Activated naive CD8-positive, alpha-beta T cell treated with anti-CD3 and anti-CD28 coated beads, Interleukin-2, amount 50 U/mL, for 24 hours (primary cell): ENCODE measurements around the gene TMEM132A.

Source experiments
- ATAC-seq: fragments of 150-1000 bp; cut with Tn5 transposase; one replicate; pipeline ENCODE4 v1.10.0; 2021
- DNase-seq: peaks from one replicate; pipeline ENCODE4 v3.0.0; 2021
- H3K27ac Mint-ChIP-seq: one replicate; pipeline ENCODE4 v1.8.0; 2021; ENCODE audit warnings: mild to moderate bottlenecking, mixed read lengths
- H3K27me3 Mint-ChIP-seq: one replicate; pipeline ENCODE4 v1.8.0; 2021; ENCODE audit warnings: mixed read lengths
- H3K36me3 Mint-ChIP-seq: one replicate; pipeline ENCODE4 v1.8.0; 2021; ENCODE audit warnings: low read depth, mixed read lengths
- H3K4me1 Mint-ChIP-seq: one replicate; pipeline ENCODE4 v1.8.0; 2021; ENCODE audit warnings: mixed read lengths
- H3K4me3 Mint-ChIP-seq: one replicate; pipeline ENCODE4 v1.8.0; 2021; ENCODE audit warnings: mild to moderate bottlenecking, moderate library complexity, mixed read lengths
- H3K9me3 Mint-ChIP-seq: one replicate; pipeline ENCODE4 v1.8.0; 2021; ENCODE audit warnings: mixed read lengths

Gene TMEM132A

DNA sequence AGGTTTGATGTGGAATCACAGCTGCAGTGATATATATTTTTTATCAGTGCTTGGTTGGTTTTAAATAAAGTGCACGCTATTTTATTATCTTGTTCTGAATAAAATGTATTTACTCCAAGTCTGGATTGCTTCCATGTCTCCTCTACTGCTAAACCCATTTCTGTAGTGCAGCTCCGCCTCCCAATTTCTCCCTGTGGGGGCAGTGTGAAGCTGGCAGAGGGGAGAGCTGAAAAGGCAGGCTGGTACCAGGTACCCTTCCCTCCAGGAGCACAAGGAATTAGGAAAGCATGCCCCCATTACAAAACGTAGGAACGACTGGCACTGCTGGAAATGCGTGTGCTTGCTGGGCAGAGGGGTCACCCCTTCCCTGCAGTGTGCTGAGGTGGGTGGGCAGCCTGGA, 934 bp upstream of the TMEM132A start:
- Mint-ChIP-seq H3K9me3 (no peaks in the 10 kb centered on the region), H3K36me3 (peaks cover 36% of the 10 kb centered on the region), H3K4me1 (peaks cover 36% of the 10 kb centered on the region), H3K4me3 (no peak overlapping the region), H3K27me3 (peaks cover 23% of the 10 kb centered on the region), H3K27ac (no peak overlapping the region)
- ATAC-seq (no peak), DNase-seq (no peak)

DNA sequence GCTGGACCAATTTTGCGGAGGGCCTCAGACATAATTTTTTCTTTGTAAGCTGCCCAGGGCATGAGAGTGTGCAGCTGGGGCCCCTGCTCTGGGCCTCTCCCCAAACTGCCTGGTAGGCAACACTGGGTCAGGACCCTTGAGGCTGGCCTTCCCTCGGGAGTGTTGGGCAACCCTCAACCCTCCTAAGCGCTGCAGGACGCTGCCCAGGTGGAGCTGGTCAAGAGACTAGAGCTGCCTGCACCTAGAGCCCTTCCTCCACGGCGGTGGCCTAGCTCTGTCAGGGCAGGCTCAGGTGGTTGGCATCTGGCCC, 505 bp upstream of the TMEM132A start:
- ATAC-seq = no peak
- H3K36me3 Mint-ChIP-seq = peaks cover 36% of the 10 kb centered on the region

DNA sequence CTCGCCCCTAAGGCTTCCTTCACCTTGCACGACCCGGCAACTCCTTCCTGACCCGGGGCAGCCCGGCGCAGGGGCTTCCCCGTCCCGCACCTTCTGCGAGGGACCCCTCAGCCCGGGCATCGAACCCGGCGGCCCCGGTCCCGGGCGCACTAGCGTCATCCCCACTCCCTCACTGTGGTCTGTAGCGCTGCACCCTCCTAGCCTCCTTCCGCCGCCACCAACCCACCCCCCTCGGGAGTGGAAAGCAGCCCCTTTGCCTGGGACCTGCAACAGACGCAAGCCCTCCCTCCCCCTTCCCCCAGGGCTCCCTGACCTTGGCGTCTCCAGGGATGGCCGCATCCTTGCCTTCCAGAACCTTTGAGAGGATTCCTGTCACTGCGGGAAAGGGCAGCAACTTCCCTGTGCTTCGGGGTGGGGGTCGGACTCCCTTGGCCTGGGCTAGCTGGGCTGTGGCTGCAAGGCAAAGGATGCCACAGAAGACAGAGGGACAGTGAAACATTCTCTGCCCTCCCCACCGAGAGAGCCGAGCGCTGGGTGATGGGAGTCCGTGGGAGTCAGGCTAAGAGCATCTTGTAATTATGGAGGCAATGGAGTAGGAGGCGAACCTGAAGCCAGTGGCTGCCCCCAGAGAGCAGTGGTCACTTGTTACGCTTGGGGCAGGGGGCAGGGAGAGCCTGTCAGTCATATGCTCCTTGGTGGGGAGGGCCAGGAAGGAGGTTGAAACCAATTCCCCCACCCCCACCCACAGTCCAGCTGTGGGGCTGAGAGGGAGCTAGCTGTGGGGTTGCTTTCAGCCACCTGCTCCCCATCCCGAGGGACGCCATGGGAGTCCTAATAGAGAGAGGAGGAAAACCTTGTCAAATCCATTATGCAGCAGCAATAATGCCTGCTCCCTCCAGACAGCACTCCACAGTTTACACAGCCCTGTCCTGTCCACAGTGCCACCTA, 920 bp downstream of the TMEM132A start:
- no peaks in the 10 kb centered on the region for H3K9me3 Mint-ChIP-seq
- H3K27me3 Mint-ChIP-seq = peaks cover 26% of the 10 kb centered on the region
- ATAC-seq = no peak
- peaks cover 26% of the 10 kb centered on the region for H3K36me3 Mint-ChIP-seq
- no peak for DNase-seq
- H3K4me3 Mint-ChIP-seq = peak overlapping the region; percentile 54
- peaks cover 20% of the 10 kb centered on the region for H3K4me1 Mint-ChIP-seq
- H3K27ac Mint-ChIP-seq = no peak overlapping the region

More for the DNA sequence above, 505 bp upstream of the TMEM132A start:
- Mint-ChIP-seq H3K4me1 (peaks cover 32% of the 10 kb centered on the region), H3K27me3 (peaks cover 23% of the 10 kb centered on the region), H3K27ac (no peak overlapping the region), H3K9me3 (no peaks in the 10 kb centered on the region), H3K4me3 (peak overlapping the region; percentile 45)
- no peak for DNase-seq

DNA sequence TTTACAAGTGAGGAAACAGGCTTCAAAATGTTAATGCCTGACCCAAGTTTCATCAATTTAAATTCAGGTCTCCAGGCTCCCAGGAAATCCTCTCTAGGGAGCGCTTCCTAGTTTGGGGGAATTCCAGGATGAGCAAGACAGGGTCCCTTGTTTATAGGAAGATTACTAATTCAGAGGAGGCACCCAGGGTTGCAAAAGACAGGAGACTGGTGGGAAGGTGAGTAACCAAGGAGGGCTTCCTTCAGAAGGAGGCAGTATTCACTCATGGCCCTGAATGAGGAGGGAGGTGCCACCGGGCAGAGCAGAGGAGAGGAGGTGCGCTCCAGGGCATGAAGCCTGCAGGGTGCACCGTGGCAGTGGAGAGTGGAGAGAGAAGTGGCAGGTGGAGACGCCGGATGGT, 1.6 kb downstream of the TMEM132A start:
- DNase-seq = no peak
- peaks cover 20% of the 10 kb centered on the region for H3K4me1 Mint-ChIP-seq
- ATAC-seq = peak; percentile 48
- H3K27me3 Mint-ChIP-seq = peaks cover 26% of the 10 kb centered on the region
- H3K27ac Mint-ChIP-seq = peak overlapping the region; percentile 22
- no peak overlapping the region for H3K4me3 Mint-ChIP-seq
- peaks cover 20% of the 10 kb centered on the region for H3K36me3 Mint-ChIP-seq
- H3K9me3 Mint-ChIP-seq = no peaks in the 10 kb centered on the region

DNA sequence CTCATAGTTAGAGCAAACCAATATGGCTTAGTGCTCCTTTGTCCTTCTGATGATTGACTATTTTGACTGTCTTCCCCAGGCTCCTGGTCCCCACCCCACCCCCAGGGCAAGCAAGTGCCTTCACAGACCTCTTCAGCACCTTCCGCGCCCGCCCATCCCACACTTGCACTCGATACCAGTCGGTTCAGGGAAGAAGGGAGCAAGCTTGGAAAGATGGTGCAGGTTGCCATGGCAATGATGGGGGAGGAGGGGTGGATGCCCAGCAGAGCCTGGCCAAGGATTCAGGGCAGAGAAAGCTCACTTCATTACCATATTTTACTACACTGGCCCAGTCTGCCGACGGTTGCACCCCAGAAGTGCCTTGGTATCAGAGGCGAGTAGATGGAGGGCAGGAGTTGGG, 2.2 kb downstream of the TMEM132A start:
- no peak for ATAC-seq
- DNase-seq = no peak
- no peaks in the 10 kb centered on the region for H3K9me3 Mint-ChIP-seq
- H3K27ac Mint-ChIP-seq = no peak overlapping the region
- H3K4me1 Mint-ChIP-seq = peaks cover 20% of the 10 kb centered on the region
- H3K36me3 Mint-ChIP-seq = peaks cover 13% of the 10 kb centered on the region
- H3K27me3 Mint-ChIP-seq = peaks cover 26% of the 10 kb centered on the region
- no peak overlapping the region for H3K4me3 Mint-ChIP-seq

DNA sequence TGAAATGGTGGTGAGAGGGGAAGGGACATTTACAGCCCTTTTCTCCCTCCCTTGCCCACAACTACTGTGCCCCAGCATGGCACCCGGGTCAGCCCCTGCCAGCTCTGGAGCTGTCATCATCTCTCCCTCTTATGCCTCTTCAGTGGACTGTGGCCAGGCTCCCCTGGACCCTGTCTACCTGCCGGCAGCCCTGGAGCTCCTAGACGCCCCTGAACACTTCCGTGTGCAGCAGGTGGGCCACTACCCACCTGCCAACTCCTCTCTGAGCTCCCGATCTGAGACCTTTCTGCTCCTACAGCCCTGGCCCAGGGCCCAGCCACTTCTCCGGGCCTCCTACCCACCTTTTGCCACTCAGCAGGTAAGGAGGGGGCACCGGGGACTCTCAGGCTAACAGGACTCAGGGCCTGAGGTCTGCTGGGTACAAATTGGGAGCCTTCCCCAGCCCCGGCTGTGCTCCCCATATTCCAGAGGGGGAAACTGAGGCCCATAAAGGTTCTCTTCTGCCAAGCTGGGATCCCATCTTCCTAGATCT, 2.9 kb downstream of the TMEM132A start:
- peaks cover 26% of the 10 kb centered on the region for H3K27me3 Mint-ChIP-seq
- H3K27ac Mint-ChIP-seq = no peak overlapping the region
- H3K4me1 Mint-ChIP-seq = peaks cover 20% of the 10 kb centered on the region
- DNase-seq (no peak), ATAC-seq (no peak)
- H3K9me3 Mint-ChIP-seq = no peaks in the 10 kb centered on the region
- no peak overlapping the region for H3K4me3 Mint-ChIP-seq
- peaks cover 9% of the 10 kb centered on the region for H3K36me3 Mint-ChIP-seq

DNA sequence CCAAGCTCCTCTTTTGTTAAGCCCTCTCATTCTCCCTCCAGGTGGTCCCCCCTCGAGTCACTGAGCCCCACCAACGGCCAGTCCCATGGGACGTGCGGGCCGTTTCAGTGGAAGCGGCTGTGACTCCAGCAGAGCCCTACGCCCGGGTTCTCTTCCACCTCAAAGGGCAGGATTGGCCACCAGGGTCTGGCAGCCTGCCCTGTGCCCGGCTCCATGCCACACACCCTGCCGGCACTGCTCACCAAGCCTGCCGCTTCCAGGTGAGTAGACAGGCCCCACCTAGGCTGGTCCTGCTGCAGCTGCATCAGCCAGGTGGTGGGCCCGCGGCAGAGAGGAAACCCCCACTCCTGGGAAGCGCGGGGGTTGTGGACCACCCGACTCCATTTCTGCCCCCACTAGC, 3.3 kb downstream of the TMEM132A start:
- H3K4me1 Mint-ChIP-seq = peaks cover 20% of the 10 kb centered on the region
- peaks cover 26% of the 10 kb centered on the region for H3K27me3 Mint-ChIP-seq

DNA sequence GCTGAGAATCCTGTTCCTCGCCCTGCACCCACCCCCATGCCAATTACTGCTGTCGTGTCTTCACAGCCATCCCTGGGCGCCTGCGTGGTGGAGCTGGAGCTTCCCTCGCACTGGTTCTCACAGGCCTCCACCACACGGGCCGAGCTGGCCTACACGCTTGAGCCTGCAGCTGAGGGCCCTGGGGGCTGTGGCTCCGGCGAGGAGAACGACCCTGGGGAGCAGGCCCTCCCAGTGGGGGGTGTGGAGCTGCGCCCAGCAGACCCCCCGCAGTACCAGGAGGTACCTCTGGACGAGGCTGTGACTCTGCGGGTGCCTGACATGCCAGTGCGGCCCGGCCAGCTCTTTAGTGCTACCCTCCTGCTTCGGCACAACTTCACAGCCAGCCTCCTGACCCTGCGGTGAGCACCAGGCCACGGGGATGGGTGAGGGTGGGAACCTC, 4.3 kb downstream of the TMEM132A start:
- Mint-ChIP-seq H3K4me3 (no peak overlapping the region), H3K36me3 (peaks cover under 1% of the 10 kb centered on the region), H3K9me3 (no peaks in the 10 kb centered on the region), H3K27ac (no peak overlapping the region), H3K4me1 (peaks cover 18% of the 10 kb centered on the region), H3K27me3 (peaks cover 22% of the 10 kb centered on the region)
- DNase-seq (no peak), ATAC-seq (no peak)

More for the DNA sequence above, 3.3 kb downstream of the TMEM132A start:
- DNase-seq (no peak), ATAC-seq (no peak)
- H3K36me3 Mint-ChIP-seq = peaks cover 6% of the 10 kb centered on the region
- H3K9me3 Mint-ChIP-seq = no peaks in the 10 kb centered on the region
- no peak overlapping the region for H3K27ac Mint-ChIP-seq
- H3K4me3 Mint-ChIP-seq = no peak overlapping the region

DNA sequence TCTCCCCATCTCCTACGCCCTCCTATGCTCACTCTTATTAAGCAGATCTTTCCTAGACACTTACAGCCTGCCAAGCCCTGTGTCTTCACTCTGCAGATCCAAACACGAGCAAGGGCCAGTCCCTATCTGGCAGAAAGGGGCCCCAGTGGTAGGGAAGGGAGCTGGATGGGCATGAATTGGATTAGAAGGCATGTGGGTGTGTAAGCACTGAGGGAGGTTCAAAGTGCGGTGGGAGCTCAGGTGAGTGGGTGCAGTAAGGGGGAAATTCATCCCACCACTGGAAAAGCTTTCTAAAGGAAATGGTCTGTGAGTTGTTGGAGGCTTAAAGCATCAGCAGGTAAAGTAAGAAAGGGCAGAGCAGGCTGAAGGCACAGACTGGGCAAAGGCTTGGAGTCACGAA, 5.5 kb downstream of the TMEM132A start:
- Mint-ChIP-seq H3K9me3 (no peaks in the 10 kb centered on the region), H3K27me3 (peaks cover 22% of the 10 kb centered on the region), H3K36me3 (no peaks in the 10 kb centered on the region), H3K27ac (no peak overlapping the region), H3K4me1 (peaks cover 14% of the 10 kb centered on the region), H3K4me3 (no peak overlapping the region)
- DNase-seq = no peak
- no peak for ATAC-seq

DNA sequence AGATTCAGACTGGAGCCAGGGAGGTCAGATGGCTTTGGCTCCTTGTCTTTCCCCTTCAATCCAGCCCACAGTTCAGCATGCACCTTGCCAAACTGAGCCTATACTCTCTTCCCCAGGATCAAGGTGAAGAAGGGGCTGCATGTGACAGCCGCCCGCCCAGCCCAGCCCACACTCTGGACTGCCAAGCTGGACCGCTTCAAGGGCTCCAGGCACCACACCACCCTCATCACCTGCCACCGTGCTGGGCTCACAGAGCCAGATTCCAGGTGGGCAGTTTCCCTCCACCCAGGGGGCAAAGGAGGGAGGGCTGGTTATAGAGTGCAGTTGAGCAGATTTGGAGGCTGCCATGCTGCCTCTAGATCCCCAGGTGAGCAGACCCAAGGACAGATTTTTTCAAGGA, 6.1 kb downstream of the TMEM132A start:
- DNase-seq (no peak), ATAC-seq (no peak)
- H3K4me1 Mint-ChIP-seq = peaks cover 8% of the 10 kb centered on the region
- no peak overlapping the region for H3K4me3 Mint-ChIP-seq
- no peak overlapping the region for H3K27ac Mint-ChIP-seq
- peaks cover 16% of the 10 kb centered on the region for H3K27me3 Mint-ChIP-seq
- no peaks in the 10 kb centered on the region for H3K36me3 Mint-ChIP-seq
- H3K9me3 Mint-ChIP-seq = no peaks in the 10 kb centered on the region

DNA sequence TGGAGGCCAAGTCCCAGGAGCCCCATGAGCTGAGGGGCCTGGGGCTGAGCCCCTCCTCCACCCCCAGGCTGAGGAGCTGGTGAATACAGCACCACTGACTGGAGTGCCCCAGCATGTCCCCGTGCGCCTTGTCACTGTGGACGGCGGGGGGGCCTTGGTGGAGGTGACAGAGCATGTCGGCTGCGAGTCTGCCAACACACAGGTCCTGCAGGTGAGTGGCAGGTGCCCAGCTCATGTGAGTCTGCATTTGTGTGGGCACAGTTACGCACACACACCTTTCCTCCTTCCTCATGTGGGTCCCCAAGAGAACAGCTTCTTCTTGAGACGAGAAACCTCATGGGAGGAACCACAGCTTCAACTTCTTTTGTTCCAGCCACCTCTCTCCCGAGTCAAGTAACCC, 7.7 kb downstream of the TMEM132A start:
- Mint-ChIP-seq H3K36me3 (no peaks in the 10 kb centered on the region), H3K27me3 (peaks cover 5% of the 10 kb centered on the region), H3K4me1 (no peaks in the 10 kb centered on the region), H3K27ac (no peak overlapping the region), H3K4me3 (no peak overlapping the region), H3K9me3 (no peaks in the 10 kb centered on the region)
- ATAC-seq (no peak), DNase-seq (no peak)

DNA sequence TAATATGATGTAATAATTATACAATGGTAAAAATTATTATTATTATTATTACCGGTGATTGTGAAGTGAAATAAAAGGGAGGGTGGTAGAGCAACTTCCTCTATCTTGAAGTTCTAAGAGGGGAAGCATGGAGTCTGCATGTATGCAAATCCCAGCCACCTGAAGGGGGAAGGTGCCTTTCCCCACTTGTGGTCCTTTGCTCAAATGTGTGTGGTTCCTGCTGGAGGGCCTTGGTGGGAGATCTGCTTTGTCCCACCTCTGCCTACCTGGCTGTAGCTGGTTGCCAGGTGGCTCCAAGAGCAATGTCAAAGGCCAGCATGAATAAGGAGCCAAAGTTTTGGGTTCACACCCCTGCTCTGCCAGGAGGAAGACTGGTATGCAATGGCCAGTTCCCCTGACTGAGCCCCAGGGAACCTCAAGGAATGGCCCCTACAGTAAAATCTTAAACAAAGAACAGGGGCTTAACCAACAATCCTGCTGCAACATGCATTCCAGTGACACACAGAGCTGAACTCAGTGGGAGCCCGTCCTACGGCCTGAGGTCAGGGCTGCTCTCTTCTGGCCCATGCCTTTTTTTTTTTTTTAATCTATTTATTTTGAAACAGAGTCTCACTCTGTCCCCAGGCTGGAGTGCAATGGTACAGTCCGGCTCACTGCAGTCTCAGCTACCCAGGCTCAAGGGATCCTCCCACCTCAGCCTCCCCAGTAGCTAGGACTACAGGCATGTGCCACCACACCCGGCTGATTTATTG, 8.5 kb downstream of the TMEM132A start:
- ATAC-seq (no peak), DNase-seq (no peak)
- Mint-ChIP-seq H3K36me3 (no peaks in the 10 kb centered on the region), H3K9me3 (no peaks in the 10 kb centered on the region), H3K4me1 (no peaks in the 10 kb centered on the region), H3K27me3 (peaks cover 3% of the 10 kb centered on the region), H3K4me3 (no peak overlapping the region), H3K27ac (no peak overlapping the region)

DNA sequence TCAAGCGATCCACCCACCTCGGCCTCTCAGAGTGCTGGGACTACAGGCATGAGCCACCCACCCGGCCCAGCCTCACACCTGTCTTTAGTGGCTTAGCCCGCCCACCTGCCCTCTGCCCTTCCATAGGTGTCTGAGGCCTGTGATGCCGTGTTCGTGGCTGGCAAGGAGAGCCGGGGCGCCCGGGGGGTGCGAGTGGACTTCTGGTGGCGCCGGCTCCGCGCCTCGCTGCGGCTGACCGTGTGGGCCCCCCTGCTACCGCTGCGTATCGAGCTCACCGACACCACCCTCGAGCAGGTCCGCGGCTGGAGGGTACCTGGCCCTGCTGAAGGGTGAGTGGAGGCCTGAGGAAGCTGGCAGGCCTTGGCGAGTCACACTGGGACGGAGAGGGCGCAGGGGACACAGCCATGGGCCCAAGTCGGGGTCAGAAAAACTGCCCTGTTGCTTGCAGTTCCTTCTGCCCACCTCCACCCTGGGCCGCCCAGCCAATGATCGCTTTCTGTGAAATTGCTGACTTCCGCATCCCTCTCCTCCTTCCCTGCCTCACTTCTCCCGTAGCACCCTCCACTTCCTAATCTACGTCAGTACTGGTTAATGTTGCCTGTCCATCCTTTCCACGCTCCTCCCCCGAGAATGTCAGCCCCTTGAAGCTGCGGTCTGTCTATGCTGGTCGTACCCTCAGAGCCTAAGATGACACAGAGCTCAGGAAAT, 9.3 kb downstream of the TMEM132A start:
- Mint-ChIP-seq H3K4me1 (no peaks in the 10 kb centered on the region), H3K4me3 (no peak overlapping the region), H3K9me3 (no peaks in the 10 kb centered on the region), H3K27ac (no peak overlapping the region), H3K36me3 (no peaks in the 10 kb centered on the region), H3K27me3 (peaks cover 3% of the 10 kb centered on the region)
- ATAC-seq (no peak), DNase-seq (no peak)

DNA sequence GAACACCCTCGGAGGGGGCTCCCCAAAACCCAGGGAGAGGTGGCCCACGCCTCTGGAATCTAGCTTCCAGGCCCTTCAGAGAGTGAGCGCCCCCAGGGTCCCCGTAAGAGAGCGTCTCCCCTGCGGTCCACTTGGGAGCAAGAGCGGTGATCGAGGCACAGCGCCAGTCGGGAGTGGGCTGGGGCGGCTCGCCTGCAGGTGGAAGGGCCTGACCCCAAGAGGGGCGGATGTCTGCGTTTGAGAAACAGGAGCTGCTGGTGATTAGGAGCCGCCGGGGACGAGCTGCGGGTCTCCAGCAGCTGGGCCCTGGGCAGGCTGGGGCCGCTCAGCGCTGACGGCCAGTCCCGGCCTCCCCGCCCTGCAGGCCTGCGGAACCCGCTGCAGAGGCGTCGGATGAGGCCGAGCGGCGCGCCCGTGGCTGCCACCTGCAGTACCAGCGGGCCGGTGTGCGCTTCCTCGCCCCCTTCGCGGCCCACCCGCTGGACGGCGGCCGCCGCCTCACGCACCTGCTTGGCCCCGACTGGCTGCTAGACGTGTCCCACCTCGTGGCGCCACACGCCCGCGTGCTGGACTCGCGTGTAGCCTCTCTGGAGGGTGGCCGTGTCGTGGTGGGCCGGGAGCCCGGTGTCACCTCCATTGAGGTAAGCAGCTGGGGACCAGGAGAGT, 10.0 kb downstream of the TMEM132A start:
- DNase-seq (no peak), ATAC-seq (no peak)
- Mint-ChIP-seq H3K27me3 (peaks cover 3% of the 10 kb centered on the region), H3K9me3 (no peaks in the 10 kb centered on the region), H3K27ac (no peak overlapping the region), H3K36me3 (no peaks in the 10 kb centered on the region), H3K4me3 (no peak overlapping the region), H3K4me1 (no peaks in the 10 kb centered on the region)
